HG02938 (cell line): Measurements from ENCODE around the gene PINK1.

Source experiments
- ATAC-seq: cut with Tn5 transposase; IDR thresholded peaks from one replicate; pipeline ENCODE4 v1.9.1; 2021; ENCODE audit warnings: mild to moderate bottlenecking, moderate library complexity; ENCODE audit not compliant: unreplicated experiment

Gene PINK1

DNA sequence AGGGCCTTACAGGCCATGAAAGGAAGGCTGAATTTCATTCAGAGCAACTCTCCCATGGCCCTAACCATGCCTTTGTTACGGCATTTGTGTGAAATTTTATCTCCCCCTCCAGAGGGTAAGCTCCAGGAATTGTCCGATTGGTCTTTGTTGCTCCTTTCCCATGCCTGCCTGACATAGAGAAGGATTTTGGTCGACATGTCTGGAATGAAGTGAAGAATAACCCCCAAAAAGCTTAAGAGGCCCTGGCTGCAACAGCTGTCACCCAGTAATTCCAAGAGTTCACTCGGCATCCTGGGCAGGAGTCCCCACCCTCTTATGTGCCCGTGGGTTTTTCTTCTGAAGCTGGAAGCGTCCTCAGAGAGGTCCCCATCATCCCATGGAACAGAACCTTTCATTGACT, 23.7 kb upstream of the PINK1 start:
- no peak for ATAC-seq

DNA sequence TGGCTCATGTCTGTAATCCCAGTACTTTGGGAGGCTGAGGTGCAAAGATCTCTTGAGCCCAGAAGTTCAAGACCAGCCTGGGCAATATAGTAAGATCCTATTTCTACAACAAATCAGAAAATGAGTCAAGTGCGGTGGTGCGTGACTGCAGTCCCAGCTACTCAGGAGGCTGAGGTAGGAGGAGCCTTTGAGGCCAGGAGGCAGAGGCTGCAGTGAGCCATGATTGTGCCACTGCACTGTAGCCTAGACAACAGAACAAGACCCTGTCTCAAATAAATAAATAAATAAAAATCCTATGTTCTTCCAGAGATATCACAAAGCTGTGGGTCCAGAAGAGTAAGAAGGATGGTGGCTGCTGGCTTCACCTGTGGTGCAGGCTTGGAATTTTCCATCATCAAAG, 22.3 kb upstream of the PINK1 start:
- no peak for ATAC-seq

DNA sequence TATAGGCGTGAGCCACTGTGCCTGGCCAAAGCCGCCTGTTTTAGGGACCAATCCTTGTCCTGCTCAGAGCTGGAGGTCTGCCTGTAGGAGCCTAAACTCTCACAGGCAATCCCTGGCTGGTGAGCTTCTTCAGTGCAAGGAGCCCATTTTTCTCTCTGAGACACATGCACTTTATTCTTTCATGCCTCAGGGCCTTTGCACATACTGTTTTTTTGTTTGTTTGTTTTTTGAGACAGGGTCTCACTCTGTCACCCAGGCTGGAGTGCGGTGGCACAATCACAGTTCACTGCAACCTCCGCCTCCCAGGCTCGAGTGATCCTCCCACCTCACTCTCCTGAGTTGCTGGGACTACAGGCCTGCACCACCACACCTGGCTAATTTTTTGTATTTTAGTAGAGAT, 21.6 kb upstream of the PINK1 start:
- ATAC-seq, result no peak

GRCh38 chr1:20612221-20612746, 21.0 kb upstream of the PINK1 start:
- ATAC-seq, result no peak

GRCh38 chr1:20614131-20614579, 19.1 kb upstream of the PINK1 start:
- no peak for ATAC-seq

- ATAC-seq, result no peak
Observed at GRCh38 chr1:20615946-20616846, 17.1 kb upstream of the PINK1 start.

DNA sequence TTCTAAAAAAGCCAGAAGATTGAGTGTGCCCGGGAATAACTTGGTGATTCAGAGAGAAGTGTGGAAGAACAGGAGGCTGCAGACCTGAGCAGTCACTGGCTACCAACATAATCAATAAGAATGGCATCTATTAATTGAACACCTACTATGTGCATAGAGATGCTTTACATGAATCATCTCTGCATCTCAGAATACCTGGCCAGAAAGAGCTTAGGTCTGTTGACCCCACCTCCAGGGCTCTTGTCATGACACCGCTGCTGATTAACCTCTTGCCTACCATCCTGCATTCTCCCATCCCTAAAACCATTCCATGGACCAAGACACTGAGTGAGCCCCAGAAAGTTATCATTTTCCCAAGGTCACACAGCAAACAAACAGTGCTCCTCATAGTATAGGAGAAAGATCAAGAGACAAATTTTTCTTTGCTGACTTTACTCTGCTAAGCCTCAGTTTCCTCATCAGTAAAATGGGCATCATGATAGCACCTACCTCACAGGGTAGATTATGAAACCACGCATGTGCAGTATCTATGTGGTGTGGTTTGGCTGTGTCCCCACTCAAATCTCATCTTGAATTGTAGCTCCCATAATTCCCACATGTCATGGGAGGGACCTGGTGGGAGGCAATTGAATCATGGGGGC, 16.3 kb upstream of the PINK1 start:
- no peak for ATAC-seq

DNA sequence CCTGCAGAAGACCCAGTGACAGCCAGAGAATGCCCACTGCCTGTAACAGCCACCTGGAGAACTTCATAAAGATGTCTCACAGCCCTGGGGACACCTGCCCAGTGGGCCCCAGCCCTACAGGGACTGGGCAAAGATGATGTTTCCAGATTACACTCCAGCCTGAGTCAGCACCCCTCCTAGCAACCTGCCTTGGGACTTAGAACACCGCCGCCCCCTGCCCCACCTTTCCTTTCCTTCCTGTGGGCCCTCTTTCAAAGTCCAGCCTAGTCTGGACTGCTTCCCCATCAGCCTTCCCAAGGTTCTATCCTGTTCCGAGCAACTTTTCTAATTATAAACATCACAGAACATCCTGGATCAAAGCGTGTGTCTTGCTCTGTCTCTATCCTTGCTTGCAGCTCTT, 14.7 kb upstream of the PINK1 start:
- no peak for ATAC-seq

DNA sequence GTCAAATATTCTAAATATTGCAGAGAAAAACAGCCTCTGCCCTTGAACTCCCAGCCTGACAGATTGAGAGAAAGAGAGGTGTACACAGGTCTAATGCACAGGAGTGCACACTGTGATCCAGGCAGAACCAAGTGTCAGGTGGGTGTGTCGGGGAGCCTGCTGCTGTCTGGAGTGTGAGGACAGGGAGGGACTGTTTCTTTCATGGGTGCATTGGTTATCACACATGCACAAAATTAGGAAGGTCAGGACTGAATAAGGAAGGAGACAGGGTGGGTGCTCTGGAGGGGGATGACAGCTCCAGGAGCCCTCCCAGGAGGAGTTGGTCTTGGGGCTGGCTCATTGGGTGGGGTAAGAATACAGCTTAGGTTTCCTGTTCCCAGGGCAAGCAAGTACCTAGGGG, 13.3 kb upstream of the PINK1 start:
- ATAC-seq, result no peak

DNA sequence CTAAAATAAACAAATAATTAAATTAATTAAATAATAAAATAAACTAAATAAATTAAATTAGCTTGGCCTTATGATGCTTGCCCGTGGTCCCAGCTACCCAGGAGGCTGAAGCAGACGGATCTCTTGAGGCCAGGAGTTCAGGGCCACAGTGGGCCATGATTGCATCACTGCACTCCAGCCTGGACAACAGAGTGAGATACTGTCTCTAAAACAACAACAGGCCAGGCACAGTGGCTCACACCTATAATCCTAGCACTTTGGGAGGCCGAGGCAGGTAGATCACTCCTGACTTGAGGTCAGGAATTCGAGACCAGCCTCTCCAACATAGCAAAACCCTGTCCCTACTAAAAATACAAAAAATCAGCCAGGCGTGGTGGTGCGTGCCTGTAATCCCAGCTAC, 12.2 kb upstream of the PINK1 start:
- ATAC-seq, result no peak

- no peak for ATAC-seq
Observed at GRCh38 chr1:20624709-20625108, 8.5 kb upstream of the PINK1 start.

DNA sequence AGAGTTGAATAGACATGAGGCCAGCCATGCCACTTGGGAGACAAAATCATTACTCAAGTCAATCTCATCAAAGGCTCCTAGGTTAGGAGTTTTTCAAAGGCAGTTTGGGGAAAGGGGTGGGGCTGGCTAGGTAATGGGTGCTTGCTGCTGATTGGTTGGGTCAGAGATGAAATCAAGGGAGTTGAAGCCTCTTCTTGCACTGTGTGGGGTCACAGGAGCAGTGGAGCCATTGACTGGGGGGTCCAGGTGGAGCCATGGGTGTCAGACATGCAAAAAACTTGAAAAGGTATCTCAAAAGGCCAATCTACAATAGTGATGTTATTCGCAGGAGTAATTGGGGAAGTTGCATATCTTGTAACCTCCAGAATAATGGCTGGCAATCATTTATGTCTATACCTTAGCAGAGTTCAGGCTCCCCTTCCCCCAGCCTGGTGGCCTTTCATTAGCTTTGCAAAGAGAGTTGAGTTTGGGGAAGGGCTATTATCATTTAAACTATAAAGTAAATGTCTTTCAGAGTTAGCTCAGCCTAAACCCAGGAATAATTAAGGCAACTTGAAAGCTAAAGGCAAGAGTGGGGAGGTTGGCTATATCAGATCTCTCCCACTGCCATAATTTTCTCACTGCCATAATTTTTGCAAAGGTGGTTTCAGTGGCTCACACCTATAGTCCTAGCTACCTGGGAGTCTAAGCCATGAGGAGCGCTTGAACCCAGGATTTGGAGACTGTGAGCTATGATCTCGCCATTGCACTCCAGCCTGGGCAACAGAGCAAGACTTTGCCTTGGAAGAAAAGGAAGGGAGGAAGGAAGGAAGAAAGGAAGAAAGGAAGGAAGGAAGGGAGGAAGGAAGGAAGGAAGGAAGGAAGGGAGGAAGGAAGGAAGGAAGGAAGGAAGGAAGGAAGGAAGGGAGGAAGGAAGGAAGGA, 7.8 kb upstream of the PINK1 start:
- no peak for ATAC-seq

- no peak for ATAC-seq
Observed at GRCh38 chr1:20626098-20626427, 7.2 kb upstream of the PINK1 start.

DNA sequence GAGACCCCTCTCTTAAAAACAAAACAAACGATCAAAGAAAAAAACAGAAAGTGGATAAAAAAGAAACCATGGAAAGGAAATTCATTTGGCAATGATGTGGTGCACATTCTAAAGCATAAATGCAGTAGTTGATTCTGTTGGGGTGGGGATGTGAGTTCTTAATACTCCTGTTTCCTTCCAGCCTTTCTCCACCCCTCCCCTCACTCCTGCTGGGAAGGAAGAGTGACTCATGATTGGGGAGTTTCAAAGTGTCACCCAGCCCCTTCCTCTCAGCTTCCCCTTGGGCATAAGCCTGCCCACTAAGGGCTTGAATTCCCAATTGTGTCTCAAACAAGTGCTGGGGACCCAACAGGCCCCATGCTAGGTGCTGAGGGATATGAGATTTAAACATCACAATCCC, 6.7 kb upstream of the PINK1 start:
- ATAC-seq, result no peak

DNA sequence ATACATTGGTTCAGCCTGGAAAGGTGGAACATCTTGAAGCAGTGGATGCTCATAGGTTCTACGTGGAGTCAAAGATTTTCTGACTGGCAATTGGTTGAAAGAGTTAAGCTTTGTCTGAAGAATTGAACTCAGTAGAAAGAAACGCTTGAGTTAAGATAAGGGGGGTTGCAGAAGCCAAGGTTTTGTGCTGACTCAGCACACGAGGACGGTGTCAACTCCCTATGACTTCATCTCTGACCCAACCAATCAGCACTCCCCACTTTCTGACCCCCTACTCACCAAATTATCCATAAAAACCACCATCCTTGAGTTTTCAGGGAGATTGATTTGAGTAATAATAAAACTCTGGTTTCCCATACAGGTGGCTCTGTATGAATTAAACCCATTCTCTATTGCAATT, 2.5 kb upstream of the PINK1 start:
- ATAC-seq, result no peak

DNA sequence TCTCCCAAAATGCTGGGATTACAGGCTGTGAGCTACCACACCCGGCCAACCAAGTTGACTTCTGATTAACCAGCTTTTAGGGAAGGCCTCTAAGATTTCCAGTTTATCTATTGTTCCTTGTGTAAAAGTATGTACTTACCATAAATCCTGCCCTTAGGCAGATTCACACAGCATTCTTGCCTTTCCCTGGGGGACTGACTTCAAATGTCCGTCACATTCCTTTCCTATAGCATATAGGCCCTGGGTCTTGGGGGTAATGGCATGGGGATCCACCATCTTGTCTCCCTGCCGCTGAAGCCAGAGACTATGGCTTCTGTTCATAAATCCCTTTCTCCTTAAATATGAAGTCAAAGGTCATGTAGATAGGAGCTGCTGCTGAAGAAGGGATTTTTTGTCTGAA, 872 bp upstream of the PINK1 start:
- ATAC-seq, result no peak

GRCh38 chr1:20634065-20634593, 871 bp downstream of the PINK1 start:
- no peak for ATAC-seq

DNA sequence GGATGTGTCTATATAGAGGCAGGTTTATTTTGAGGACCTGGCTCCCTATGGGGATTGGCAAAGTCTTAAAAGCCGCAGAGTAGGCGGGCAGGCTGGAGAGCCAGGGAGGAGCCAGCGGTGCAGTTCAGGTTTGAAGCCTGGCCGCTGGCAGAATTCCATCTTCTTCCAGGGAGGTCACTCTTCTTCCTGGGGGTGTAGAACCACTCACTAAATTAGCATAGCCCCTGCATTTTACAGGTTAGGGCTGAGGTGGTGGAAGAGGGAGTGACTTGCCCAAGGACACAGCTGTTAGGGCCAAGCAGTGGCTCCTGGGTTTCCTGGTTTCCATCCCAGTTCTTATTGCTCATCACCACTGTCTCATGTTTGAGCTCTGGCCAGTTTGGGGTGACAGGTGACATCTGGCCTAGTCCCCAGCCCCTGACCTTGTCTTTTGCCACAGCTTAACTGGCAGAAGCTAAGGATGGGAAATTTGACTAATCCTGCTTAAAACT, 1.4 kb downstream of the PINK1 start:
- ATAC-seq, result no peak

DNA sequence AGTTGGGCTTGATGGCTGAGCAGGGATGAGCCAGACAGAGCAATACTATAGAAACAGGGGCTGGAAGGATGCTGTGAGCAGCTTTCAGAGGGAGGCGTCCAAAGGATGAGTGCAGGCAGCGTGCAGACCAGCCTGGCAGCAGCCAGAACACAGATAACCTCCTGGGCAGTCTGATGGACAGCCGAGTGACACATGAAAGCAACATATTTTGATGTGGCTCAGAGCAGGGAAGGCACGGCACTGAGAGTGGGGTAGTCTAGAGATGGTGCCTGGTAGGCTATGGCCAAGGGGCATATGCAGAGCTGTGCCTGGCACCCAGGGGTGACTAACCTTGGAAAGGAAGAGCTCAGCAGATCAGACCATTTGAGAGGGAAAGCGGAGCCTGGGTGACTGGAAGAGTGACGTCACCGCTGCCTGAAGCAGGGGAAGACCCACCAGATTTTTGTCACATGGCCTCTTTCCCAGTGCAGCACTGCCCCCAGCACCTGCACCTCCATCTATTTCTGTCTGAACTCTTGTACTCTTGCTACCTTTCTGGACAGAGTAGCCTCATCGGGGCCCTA, 3.6 kb downstream of the PINK1 start:
- ATAC-seq, result no peak

- ATAC-seq, result no peak
Observed at GRCh38 chr1:20640183-20640597, 6.9 kb downstream of the PINK1 start.
